ENCODE measurements around the gene GLYATL3. TPM values are rescaled to one million over a fixed set of nuclear protein-coding genes. Genes with fewer than 3 reads are reported as not detected.

GLYATL3 gene
- not detected for polyA plus RNA-seq (2013, experiment 1 of 2)
- not detected for polyA plus RNA-seq (2013, experiment 2 of 2)

- no peaks in the 10 kb centered on the region for H3K27me3 ChIP-seq (ENCODE audit: control insufficient read depth in 3 of 3, insufficient read depth in 3 of 3, low read depth in 1 of 3, low read length in 3 of 3)
- H3K4ac ChIP-seq (ENCODE audit: low read length), result no peak within 1 kb of the TSS
- no peak within 1 kb of the TSS for H2BK12ac ChIP-seq (ENCODE audit: low read length)
- no peaks in the 10 kb centered on the region for H3K36me3 ChIP-seq (replicated peaks in 1 of 2; ENCODE audit: control insufficient read depth in 2 of 2, insufficient read depth in 2 of 2, low read length in 2 of 2)
- no peak within 1 kb of the TSS for H3K9ac ChIP-seq (ENCODE audit: low read depth, low read length, poor library complexity)
- H2AK5ac ChIP-seq (ENCODE audit: low read depth, low read length), result no peak within 1 kb of the TSS
- H3K4me3 ChIP-seq (ENCODE audit: low read length in 2 of 2), result no peak within 1 kb of the TSS
- no peak within 1 kb of the TSS for H4K8ac ChIP-seq (ENCODE audit: low read depth, low read length)
- no peak within 1 kb of the TSS for H2BK5ac ChIP-seq (ENCODE audit: low read length)
- WGBS, 2 donors (ENCODE audit: extremely low coverage in 2 of 2, insufficient read length in 2 of 2, insufficient replicate concordance in 1 of 2), result no CpG with 5 or more reads among the region's 2 CpGs
- H2AFZ ChIP-seq (ENCODE audit: low read length), result no peak within 1 kb of the TSS
- no peak within 1 kb of the TSS for H2BK120ac ChIP-seq (ENCODE audit: low read depth, low read length)
- no peaks in the 10 kb centered on the region for H3K9me3 ChIP-seq (replicated peaks in 1 of 2; ENCODE audit: control insufficient read depth in 2 of 2, insufficient read depth in 1 of 2, low read depth in 1 of 2, low read length in 2 of 2)
- H3K27ac ChIP-seq (replicated peaks; ENCODE audit: low read length), result no peak within 1 kb of the TSS
- no peak within 1 kb of the TSS for H3K14ac ChIP-seq (ENCODE audit: low read length)
- H3K79me1 ChIP-seq (ENCODE audit: low read depth, low read length), result no peaks in the 10 kb centered on the region
- DNase-seq (ENCODE audit: low spot score), result no peak
- H3K4me1 ChIP-seq (ENCODE audit: control insufficient read depth in 2 of 2, insufficient read depth in 1 of 2, low read depth in 1 of 2, low read length in 2 of 2), result no peaks in the 10 kb centered on the region
- no peak within 1 kb of the TSS for H3K18ac ChIP-seq (ENCODE audit: low read length)
- no peak within 1 kb of the TSS for H2BK15ac ChIP-seq (ENCODE audit: low read length)
- no peak within 1 kb of the TSS for H3K23ac ChIP-seq (ENCODE audit: low read depth, low read length, poor library complexity)
- no peak within 1 kb of the TSS for H4K91ac ChIP-seq (ENCODE audit: low read depth, low read length, poor library complexity)
- H3K4me2 ChIP-seq (ENCODE audit: insufficient read depth, low read length, poor library complexity, severe bottlenecking), result no peak within 1 kb of the TSS
Measured at GRCh38 chr6:49499623-49500022, at the start of gene GLYATL3. Gene GLYATL3 (plus strand): TSS chr6:49499923. CDS start chr6:49511991, 12,068 bp downstream.

- Histone ChIP-seq H3K27ac (replicated peaks; ENCODE audit: low read length) (no peak overlapping the region), H2BK15ac (ENCODE audit: low read length) (no peak overlapping the region), H4K8ac (ENCODE audit: low read depth, low read length) (no peak overlapping the region), H3K9me3 (replicated peaks in 1 of 2; ENCODE audit: control insufficient read depth in 2 of 2, insufficient read depth in 1 of 2, low read depth in 1 of 2, low read length in 2 of 2) (no peaks in the 10 kb centered on the region), H2AFZ (ENCODE audit: low read length) (no peak overlapping the region), H3K4me1 (ENCODE audit: control insufficient read depth in 2 of 2, insufficient read depth in 1 of 2, low read depth in 1 of 2, low read length in 2 of 2) (no peaks in the 10 kb centered on the region), H3K79me1 (ENCODE audit: low read depth, low read length) (no peaks in the 10 kb centered on the region), H3K4me3 (ENCODE audit: low read length in 2 of 2) (no peak overlapping the region), H3K4ac (ENCODE audit: low read length) (no peak overlapping the region), H2BK12ac (ENCODE audit: low read length) (no peak overlapping the region), H3K23ac (ENCODE audit: low read depth, low read length, poor library complexity) (no peak overlapping the region), H3K14ac (ENCODE audit: low read length) (no peak overlapping the region), H4K91ac (ENCODE audit: low read depth, low read length, poor library complexity) (no peak overlapping the region), H3K36me3 (replicated peaks in 1 of 2; ENCODE audit: control insufficient read depth in 2 of 2, insufficient read depth in 2 of 2, low read length in 2 of 2) (peaks cover 6 to 94% of the 10 kb centered on the region in 2 donors), H3K18ac (ENCODE audit: low read length) (no peak overlapping the region), H2BK5ac (ENCODE audit: low read length) (no peak overlapping the region), H2BK120ac (ENCODE audit: low read depth, low read length) (no peak overlapping the region), H3K4me2 (ENCODE audit: insufficient read depth, low read length, poor library complexity, severe bottlenecking) (no peak overlapping the region), H3K9ac (ENCODE audit: low read depth, low read length, poor library complexity) (no peak overlapping the region), H2AK5ac (ENCODE audit: low read depth, low read length) (no peak overlapping the region), H3K27me3 (ENCODE audit: control insufficient read depth in 3 of 3, insufficient read depth in 3 of 3, low read depth in 1 of 3, low read length in 3 of 3) (no peaks in the 10 kb centered on the region)
- no CpG with 5 or more reads among the region's 2 CpGs for WGBS, 2 donors (ENCODE audit: extremely low coverage in 2 of 2, insufficient read length in 2 of 2, insufficient replicate concordance in 1 of 2)
- no peak for DNase-seq (ENCODE audit: low spot score)
Measured at GRCh38 chr6:49453221-49453620, 46.5 kb upstream of the GLYATL3 start.

GRCh38 chr6:49454787-49455709, 44.7 kb upstream of the GLYATL3 start:
- DNase-seq (ENCODE audit: low spot score), result no peak
- Histone ChIP-seq H2BK120ac (ENCODE audit: low read depth, low read length) (no peak overlapping the region), H3K9me3 (replicated peaks in 1 of 2; ENCODE audit: control insufficient read depth in 2 of 2, insufficient read depth in 1 of 2, low read depth in 1 of 2, low read length in 2 of 2) (no peaks in the 10 kb centered on the region), H3K14ac (ENCODE audit: low read length) (no peak overlapping the region), H3K18ac (ENCODE audit: low read length) (no peak overlapping the region), H3K79me1 (ENCODE audit: low read depth, low read length) (no peaks in the 10 kb centered on the region), H3K27me3 (ENCODE audit: control insufficient read depth in 3 of 3, insufficient read depth in 3 of 3, low read depth in 1 of 3, low read length in 3 of 3) (no peaks in the 10 kb centered on the region), H3K4me1 (ENCODE audit: control insufficient read depth in 2 of 2, insufficient read depth in 1 of 2, low read depth in 1 of 2, low read length in 2 of 2) (no peaks in the 10 kb centered on the region), H3K27ac (replicated peaks; ENCODE audit: low read length) (no peak overlapping the region), H2AK5ac (ENCODE audit: low read depth, low read length) (no peak overlapping the region), H3K4me2 (ENCODE audit: insufficient read depth, low read length, poor library complexity, severe bottlenecking) (no peak overlapping the region), H4K91ac (ENCODE audit: low read depth, low read length, poor library complexity) (no peak overlapping the region), H3K4ac (ENCODE audit: low read length) (no peak overlapping the region), H4K8ac (ENCODE audit: low read depth, low read length) (no peak overlapping the region), H2AFZ (ENCODE audit: low read length) (no peak overlapping the region), H3K4me3 (ENCODE audit: low read length in 2 of 2) (no peak overlapping the region), H3K23ac (ENCODE audit: low read depth, low read length, poor library complexity) (no peak overlapping the region), H3K9ac (ENCODE audit: low read depth, low read length, poor library complexity) (no peak overlapping the region), H3K36me3 (replicated peaks in 1 of 2; ENCODE audit: control insufficient read depth in 2 of 2, insufficient read depth in 2 of 2, low read length in 2 of 2) (peaks cover 4 to 94% of the 10 kb centered on the region in 2 donors), H2BK5ac (ENCODE audit: low read length) (no peak overlapping the region), H2BK12ac (ENCODE audit: low read length) (no peak overlapping the region), H2BK15ac (ENCODE audit: low read length) (no peak overlapping the region)
- WGBS, 2 donors (ENCODE audit: extremely low coverage in 2 of 2, insufficient read length in 2 of 2, insufficient replicate concordance in 1 of 2), result 100% methylated on average over 1 of the region's 3 CpGs; no CpG with 5 or more reads in 1 of the 2 donors

GRCh38 chr6:49457771-49458170, 42.0 kb upstream of the GLYATL3 start:
- H3K9ac ChIP-seq (ENCODE audit: low read depth, low read length, poor library complexity), result no peak overlapping the region
- no peak overlapping the region for H3K27ac ChIP-seq (replicated peaks; ENCODE audit: low read length)
- H3K23ac ChIP-seq (ENCODE audit: low read depth, low read length, poor library complexity), result no peak overlapping the region
- no peak overlapping the region for H2AFZ ChIP-seq (ENCODE audit: low read length)
- no CpG with 5 or more reads among the region's 4 CpGs for WGBS, 2 donors (ENCODE audit: extremely low coverage in 2 of 2, insufficient read length in 2 of 2, insufficient replicate concordance in 1 of 2)
- no peak overlapping the region for H3K14ac ChIP-seq (ENCODE audit: low read length)
- no peak overlapping the region for H3K4ac ChIP-seq (ENCODE audit: low read length)
- no peak for DNase-seq (ENCODE audit: low spot score)
- H2BK12ac ChIP-seq (ENCODE audit: low read length), result no peak overlapping the region
- H3K4me3 ChIP-seq (ENCODE audit: low read length in 2 of 2), result no peak overlapping the region
- H2BK120ac ChIP-seq (ENCODE audit: low read depth, low read length), result no peak overlapping the region
- H4K8ac ChIP-seq (ENCODE audit: low read depth, low read length), result no peak overlapping the region
- H3K79me1 ChIP-seq (ENCODE audit: low read depth, low read length), result no peaks in the 10 kb centered on the region
- no peak overlapping the region for H3K18ac ChIP-seq (ENCODE audit: low read length)
- no peaks in the 10 kb centered on the region for H3K4me1 ChIP-seq (ENCODE audit: control insufficient read depth in 2 of 2, insufficient read depth in 1 of 2, low read depth in 1 of 2, low read length in 2 of 2)
- H3K4me2 ChIP-seq (ENCODE audit: insufficient read depth, low read length, poor library complexity, severe bottlenecking), result no peak overlapping the region
- no peak overlapping the region for H2AK5ac ChIP-seq (ENCODE audit: low read depth, low read length)
- no peak overlapping the region for H2BK5ac ChIP-seq (ENCODE audit: low read length)
- no peak overlapping the region for H2BK15ac ChIP-seq (ENCODE audit: low read length)
- no peak overlapping the region for H4K91ac ChIP-seq (ENCODE audit: low read depth, low read length, poor library complexity)
- no peaks in the 10 kb centered on the region for H3K27me3 ChIP-seq (ENCODE audit: control insufficient read depth in 3 of 3, insufficient read depth in 3 of 3, low read depth in 1 of 3, low read length in 3 of 3)
- no peaks in the 10 kb centered on the region for H3K9me3 ChIP-seq (replicated peaks in 1 of 2; ENCODE audit: control insufficient read depth in 2 of 2, insufficient read depth in 1 of 2, low read depth in 1 of 2, low read length in 2 of 2)
- peaks cover 4 to 69% of the 10 kb centered on the region in 2 donors for H3K36me3 ChIP-seq (replicated peaks in 1 of 2; ENCODE audit: control insufficient read depth in 2 of 2, insufficient read depth in 2 of 2, low read length in 2 of 2)

Data from neuronal stem cell (in vitro differentiated cells).